Mucosa of descending colon (tissue), 3 donors: ENCODE results near the gene CETN3. TPM values are rescaled to one million over a fixed set of nuclear protein-coding genes. Genes with fewer than 3 reads are reported as not detected.
A peak's percentile ranks its signal among the peaks of the same experiment; 100 is the strongest.

Experiments
- ATAC-seq: fragments of 200-7000 bp; cut with Tn5 transposase; one replicate; pipeline ENCODE4 v1.9.1; 2020; ENCODE audit warnings: mild to moderate bottlenecking, moderate library complexity
- DNase-seq, 3 donors: peaks; one replicate each; pipeline ENCODE4 v3.0.0-alpha.2; 2020
- H3K36me3 ChIP-seq: fragments of 200-600 bp; one replicate; pipeline ENCODE4 v1.8.0; 2021; ENCODE audit warnings: low read depth, mild to moderate bottlenecking
- H3K4me1 ChIP-seq: fragments of 200-600 bp; one replicate; pipeline ENCODE4 v1.8.0; 2021; ENCODE audit warnings: low read depth, mild to moderate bottlenecking
- H3K4me3 ChIP-seq: fragments of 200-600 bp; one replicate; pipeline ENCODE4 v1.8.0; 2021; ENCODE audit warnings: mild to moderate bottlenecking
- H3K9me3 ChIP-seq: fragments of 200-600 bp; one replicate; pipeline ENCODE4 v1.8.0; 2021; ENCODE audit warnings: mild to moderate bottlenecking
- CTCF ChIP-seq: fragments of 200-600 bp; IDR thresholded peaks from one replicate; pipeline ENCODE4 v1.8.0; 2022; ENCODE audit warnings: antibody characterized with exemption, mild to moderate bottlenecking
- intact Hi-C, 2 donors: fragments of 100-400 bp; cut with DNase I in 1 of 2; cut with micrococcal nuclease in 1 of 2; formaldehyde crosslinking; loops; one replicate each; pipeline versions ENCODE4 v1.11.0 to v1.11.1; 2022; cut with DNase I, micrococcal nuclease
- long read RNA-seq, 2 donors: library from polyadenylated mRNA; unstranded; transcript quantifications; one replicate each; pipeline ENCODE4 v2.0.0, GENCODE V29; 2019 to 2021
- total RNA-seq, 3 donors: library from RNA; stranded (reverse); fragmentation: NEBNext Ultra II Directional in 2 of 3; extraction: Animal tissue kit (Norgen Biotek cat#: 25700) in 2 of 3; gene quantifications; one replicate each; pipeline versions ENCODE4 v1.2.1 to v1.2.4, GENCODE V29; 2021 to 2023
- donor health status: DM: no; HTN: no; CAD: no; lungs with moderate emphysema.
- donor health status: DM: no; HTN: no; CAD: no.
- donor health status: DM: no; HTN: yes; CAD: no.

Gene CETN3
- 10 to 100 TPM; 15.0 to 18.7 (median 17.8) TPM for total RNA-seq
- long read RNA-seq, donor 1, transcript CETN3-201 (5 exons, 2,432 nt): major isoform, 7 of 12 reads
- long read RNA-seq, donor 1, partial matches to known transcripts: 5 of 12 reads
- long read RNA-seq, donor 1, other reads (novel, unspliced or antisense): 0 of 12 reads
- long read RNA-seq, donor 2, transcript CETN3-201 (5 exons, 2,432 nt): major isoform, 6 of 7 reads
- long read RNA-seq, donor 2, partial matches to known transcripts: 0 of 7 reads
- long read RNA-seq, donor 2, other reads (novel, unspliced or antisense): 1 of 7 reads

GRCh38 chr5:90409318-90410177 is at the start of gene CETN3:
Gene CETN3 (minus strand): TSS chr5:90409756. CDS start chr5:90409661, 95 bp downstream.
- no peaks in the 10 kb centered on the region for H3K36me3 ChIP-seq
- TF ChIP-seq CTCF: no peak
- intact Hi-C loops: loop anchor here in 1 of 2 donors (2.0 kb wide), 1 partner anchor 63 kb away; no protein-coding TSS in a partner anchor
- H3K9me3 ChIP-seq: no peaks in the 10 kb centered on the region
- peak within 1 kb of the TSS; percentile 73 for H3K4me3 ChIP-seq
- DNase-seq: peak; percentile 94
- H3K4me1 ChIP-seq: peaks cover 5% of the 10 kb centered on the region
- ATAC-seq: peak; percentile 96

GRCh38 chr5:90446961-90447360 is 37.4 kb upstream of the CETN3 start:
- Histone ChIP-seq H3K9me3 (no peaks in the 10 kb centered on the region), H3K4me1 (no peaks in the 10 kb centered on the region), H3K4me3 (no peak overlapping the region), H3K36me3 (no peaks in the 10 kb centered on the region)
- intact Hi-C loops: no loop called here
- no peak for TF ChIP-seq CTCF
- DNase-seq (no peak), ATAC-seq (no peak)

- H3K4me3 ChIP-seq: no peak overlapping the region
- H3K36me3 ChIP-seq: no peaks in the 10 kb centered on the region
- intact Hi-C loops: no loop called here
- ATAC-seq (no peak), DNase-seq (no peak)
- no peaks in the 10 kb centered on the region for H3K4me1 ChIP-seq
- no peaks in the 10 kb centered on the region for H3K9me3 ChIP-seq
- no peak for TF ChIP-seq CTCF
These were observed 31.1 kb upstream of the CETN3 start for GRCh38 chr5:90440644-90441043.

GRCh38 chr5:90438100-90438499 is 28.5 kb upstream of the CETN3 start:
- TF ChIP-seq CTCF: no peak
- intact Hi-C loops: loop anchor here (5.0 to 10.0 kb wide), 2 partner anchors 94 to 97 kb away; no protein-coding TSS in a partner anchor
- ATAC-seq: peak; percentile 30

GRCh38 chr5:90437663-90438062 is 28.1 kb upstream of the CETN3 start:
- no peaks in the 10 kb centered on the region for H3K9me3 ChIP-seq
- TF ChIP-seq CTCF: no peak
- H3K36me3 ChIP-seq: no peaks in the 10 kb centered on the region
- H3K4me3 ChIP-seq: no peak overlapping the region
- H3K4me1 ChIP-seq: no peaks in the 10 kb centered on the region
- ATAC-seq: no peak
- DNase-seq: no peak
- intact Hi-C loops: loop anchor here (5.0 to 10.0 kb wide), 2 partner anchors 95 to 97 kb away; no protein-coding TSS in a partner anchor

More at GRCh38 chr5:90438100-90438499, 28.5 kb upstream of the CETN3 start:
- no peak overlapping the region for H3K4me3 ChIP-seq
- no peak for DNase-seq
- H3K4me1 ChIP-seq: no peaks in the 10 kb centered on the region
- H3K9me3 ChIP-seq: no peaks in the 10 kb centered on the region
- no peaks in the 10 kb centered on the region for H3K36me3 ChIP-seq
